ENCODE results near the gene MARCHF3.
"Not testable (repeated sequence)": the region's sequence is repeated elsewhere in the genome, so short reads cannot be mapped to it uniquely, and the experiment has no call there.

GRCh38 chr5:126942908-126943307, 87.5 kb downstream of the MARCHF3 start:
- not testable (repeated sequence) for TF ChIP-seq BHLHE40 (IDR thresholded peaks at IDR 0.05; ENCODE audit: borderline replicate concordance); FOXK2 (IDR thresholded peaks at IDR 0.05); SUZ12 (IDR thresholded peaks at IDR 0.05); CTBP1 (IDR thresholded peaks at IDR 0.05; ENCODE audit: borderline replicate concordance); SP1 (IDR thresholded peaks at IDR 0.05); FOXA1 (IDR thresholded peaks at IDR 0.05); ELF4 (IDR thresholded peaks at IDR 0.05); ARNT (IDR thresholded peaks at IDR 0.05); NFRKB (IDR thresholded peaks at IDR 0.05)
